ENCODE data around the gene LYPD8. TPM values are rescaled to one million over a fixed set of nuclear protein-coding genes. Genes with fewer than 3 reads are reported as not detected.

The LYPD8 gene
- total RNA-seq, 1 donor from 2014 or later: not detected

GRCh38 chr1:248776991-248777390 is 21.4 kb upstream of the LYPD8 start:
- H4K20me1 ChIP-seq (ENCODE audit: insufficient read depth, low read length): no peaks in the 10 kb centered on the region
- H3K79me2 ChIP-seq (ENCODE audit: insufficient read depth, low read length): no peaks in the 10 kb centered on the region
- no peaks in the 10 kb centered on the region for H3K4me1 ChIP-seq (ENCODE audit: insufficient read depth, low read length)
- no peak for FAIRE-seq
- no peak overlapping the region for H3K9ac ChIP-seq (ENCODE audit: low read length)
- H3K4me1 Mint-ChIP-seq (ENCODE audit: low read depth, unreplicated experiment): no peaks in the 10 kb centered on the region
- no peak overlapping the region for H3K4me3 ChIP-seq (ENCODE audit: insufficient read depth, low read depth, low read length)
- H3K9me3 ChIP-seq (ENCODE audit: insufficient read depth, low read depth, low read length): no peaks in the 10 kb centered on the region
- no peak overlapping the region for H2AFZ ChIP-seq (ENCODE audit: low read depth, low read length)
- no peak overlapping the region for H3K27ac Mint-ChIP-seq (ENCODE audit: unreplicated experiment)
- no peak overlapping the region for H3K4me3 Mint-ChIP-seq (ENCODE audit: unreplicated experiment)
- no peak overlapping the region for H3K4me2 ChIP-seq (ENCODE audit: low read length)
- TF ChIP-seq, protein P1, sequence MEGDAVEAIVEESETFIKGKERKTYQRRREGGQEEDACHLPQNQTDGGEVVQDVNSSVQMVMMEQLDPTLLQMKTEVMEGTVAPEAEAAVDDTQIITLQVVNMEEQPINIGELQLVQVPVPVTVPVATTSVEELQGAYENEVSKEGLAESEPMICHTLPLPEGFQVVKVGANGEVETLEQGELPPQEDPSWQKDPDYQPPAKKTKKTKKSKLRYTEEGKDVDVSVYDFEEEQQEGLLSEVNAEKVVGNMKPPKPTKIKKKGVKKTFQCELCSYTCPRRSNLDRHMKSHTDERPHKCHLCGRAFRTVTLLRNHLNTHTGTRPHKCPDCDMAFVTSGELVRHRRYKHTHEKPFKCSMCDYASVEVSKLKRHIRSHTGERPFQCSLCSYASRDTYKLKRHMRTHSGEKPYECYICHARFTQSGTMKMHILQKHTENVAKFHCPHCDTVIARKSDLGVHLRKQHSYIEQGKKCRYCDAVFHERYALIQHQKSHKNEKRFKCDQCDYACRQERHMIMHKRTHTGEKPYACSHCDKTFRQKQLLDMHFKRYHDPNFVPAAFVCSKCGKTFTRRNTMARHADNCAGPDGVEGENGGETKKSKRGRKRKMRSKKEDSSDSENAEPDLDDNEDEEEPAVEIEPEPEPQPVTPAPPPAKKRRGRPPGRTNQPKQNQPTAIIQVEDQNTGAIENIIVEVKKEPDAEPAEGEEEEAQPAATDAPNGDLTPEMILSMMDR (IDR thresholded peaks at IDR 0.05; ENCODE audit: insufficient read depth, low read depth, low read length): no peak
- TF ChIP-seq EZH2 (IDR thresholded peaks at IDR 0.05; ENCODE audit: insufficient read depth, low read length): no peak
- H3K36me3 ChIP-seq (ENCODE audit: insufficient read depth, low read length): no peaks in the 10 kb centered on the region
- no peaks in the 10 kb centered on the region for H3K27me3 ChIP-seq (ENCODE audit: insufficient read depth, low read length)
- no peaks in the 10 kb centered on the region for H3K27me3 Mint-ChIP-seq (ENCODE audit: low read depth, unreplicated experiment)
- no peak for DNase-seq (ENCODE audit: low read depth)
- H3K9me3 Mint-ChIP-seq (ENCODE audit: unreplicated experiment): peaks cover 17% of the 10 kb centered on the region
- H3K27ac ChIP-seq (ENCODE audit: low read depth, low read length): no peak overlapping the region
- H3K36me3 Mint-ChIP-seq (ENCODE audit: low read depth, unreplicated experiment): no peaks in the 10 kb centered on the region

DNA sequence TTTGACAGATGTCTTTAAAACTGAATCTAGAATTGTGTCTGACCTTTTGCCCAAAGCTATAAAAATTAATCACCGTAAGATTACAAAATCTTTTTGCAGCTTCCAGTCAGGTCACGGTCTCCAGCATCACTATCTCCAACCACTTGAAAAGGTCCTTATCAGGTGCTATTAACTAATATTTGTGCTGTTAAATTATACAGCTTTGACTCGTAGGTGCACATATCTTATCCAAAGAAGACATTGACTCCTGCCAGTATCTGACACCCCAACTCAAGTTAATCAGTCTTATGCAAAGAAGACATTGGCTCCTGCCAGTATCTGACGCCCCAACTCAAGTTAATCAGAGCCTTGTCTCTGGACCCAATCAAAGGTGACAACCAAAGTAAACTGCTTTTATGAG is 19.9 kb upstream of the LYPD8 start:
- H3K79me2 ChIP-seq (ENCODE audit: insufficient read depth, low read length): no peaks in the 10 kb centered on the region
- no peaks in the 10 kb centered on the region for H3K27me3 ChIP-seq (ENCODE audit: insufficient read depth, low read length)
- Mint-ChIP-seq H3K4me3 (ENCODE audit: unreplicated experiment) (no peak overlapping the region), H3K27me3 (ENCODE audit: low read depth, unreplicated experiment) (no peaks in the 10 kb centered on the region), H3K4me1 (ENCODE audit: low read depth, unreplicated experiment) (no peaks in the 10 kb centered on the region), H3K9me3 (ENCODE audit: unreplicated experiment) (peaks cover 16% of the 10 kb centered on the region), H3K27ac (ENCODE audit: unreplicated experiment) (no peak overlapping the region), H3K36me3 (ENCODE audit: low read depth, unreplicated experiment) (no peaks in the 10 kb centered on the region)
- no peak for DNase-seq (ENCODE audit: low read depth)
- H3K4me1 ChIP-seq (ENCODE audit: insufficient read depth, low read length): no peaks in the 10 kb centered on the region
- no peak for FAIRE-seq
- no peak overlapping the region for H3K4me3 ChIP-seq (ENCODE audit: insufficient read depth, low read depth, low read length)
- peaks cover 4% of the 10 kb centered on the region for H3K9me3 ChIP-seq (ENCODE audit: insufficient read depth, low read depth, low read length)
- no peaks in the 10 kb centered on the region for H4K20me1 ChIP-seq (ENCODE audit: insufficient read depth, low read length)
- no peak overlapping the region for H3K4me2 ChIP-seq (ENCODE audit: low read length)
- H3K36me3 ChIP-seq (ENCODE audit: insufficient read depth, low read length): no peaks in the 10 kb centered on the region
- no peak overlapping the region for H3K9ac ChIP-seq (ENCODE audit: low read length)
- H2AFZ ChIP-seq (ENCODE audit: low read depth, low read length): no peak overlapping the region
- TF ChIP-seq, protein P1 (IDR thresholded peaks at IDR 0.05; ENCODE audit: insufficient read depth, low read depth, low read length): no peak
- no peak for TF ChIP-seq EZH2 (IDR thresholded peaks at IDR 0.05; ENCODE audit: insufficient read depth, low read length)
- H3K27ac ChIP-seq (ENCODE audit: low read depth, low read length): no peak overlapping the region

DNA sequence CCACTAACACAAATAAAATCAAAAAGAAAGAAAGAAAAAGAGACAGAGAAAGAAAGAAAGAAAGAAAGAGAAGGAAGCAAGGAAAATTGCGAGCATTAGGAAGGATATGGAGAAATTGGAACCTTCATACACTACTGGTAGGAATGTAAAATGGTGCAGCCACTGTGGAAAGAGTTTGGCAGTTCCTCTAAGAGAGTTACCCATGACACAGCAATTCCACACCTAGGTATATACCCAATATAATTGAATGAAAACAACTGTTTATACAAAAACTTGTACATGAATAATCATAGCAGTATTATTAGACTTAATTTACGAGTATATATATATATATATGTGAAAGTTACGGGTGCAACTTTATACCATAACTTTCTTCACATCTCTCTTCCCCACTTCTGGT is 4.1 kb upstream of the LYPD8 start:
- H3K36me3 Mint-ChIP-seq (ENCODE audit: low read depth, unreplicated experiment): no peaks in the 10 kb centered on the region
- no peaks in the 10 kb centered on the region for H3K27me3 Mint-ChIP-seq (ENCODE audit: low read depth, unreplicated experiment)
- H3K27ac ChIP-seq (ENCODE audit: low read depth, low read length): no peak overlapping the region
- no peak overlapping the region for H3K4me2 ChIP-seq (ENCODE audit: low read length)
- no peak overlapping the region for H3K4me3 ChIP-seq (ENCODE audit: insufficient read depth, low read depth, low read length)
- no peak overlapping the region for H3K9ac ChIP-seq (ENCODE audit: low read length)
- no peaks in the 10 kb centered on the region for H3K27me3 ChIP-seq (ENCODE audit: insufficient read depth, low read length)
- no peaks in the 10 kb centered on the region for H3K4me1 Mint-ChIP-seq (ENCODE audit: low read depth, unreplicated experiment)
- TF ChIP-seq, protein P1 (IDR thresholded peaks at IDR 0.05; ENCODE audit: insufficient read depth, low read depth, low read length): no peak
- no peak for TF ChIP-seq EZH2 (IDR thresholded peaks at IDR 0.05; ENCODE audit: insufficient read depth, low read length)
- no peaks in the 10 kb centered on the region for H3K36me3 ChIP-seq (ENCODE audit: insufficient read depth, low read length)
- FAIRE-seq (no peak), DNase-seq (ENCODE audit: low read depth) (no peak)
- no peak overlapping the region for H3K27ac Mint-ChIP-seq (ENCODE audit: unreplicated experiment)
- peaks cover 29% of the 10 kb centered on the region for H3K9me3 Mint-ChIP-seq (ENCODE audit: unreplicated experiment)
- H3K9me3 ChIP-seq (ENCODE audit: insufficient read depth, low read depth, low read length): peaks cover 5% of the 10 kb centered on the region
- no peak overlapping the region for H3K4me3 Mint-ChIP-seq (ENCODE audit: unreplicated experiment)
- no peaks in the 10 kb centered on the region for H4K20me1 ChIP-seq (ENCODE audit: insufficient read depth, low read length)
- H2AFZ ChIP-seq (ENCODE audit: low read depth, low read length): no peak overlapping the region
- H3K4me1 ChIP-seq (ENCODE audit: insufficient read depth, low read length): no peaks in the 10 kb centered on the region
- H3K79me2 ChIP-seq (ENCODE audit: insufficient read depth, low read length): no peaks in the 10 kb centered on the region
